MM.1S (cell line): ENCODE measurements around the gene TTC22.

ENCODE experiments used
- DNase-seq: peaks from one replicate; pipeline ENCODE4 v3.0.0-alpha.2; 2015
- H2AFZ ChIP-seq: fragments of 300-600 bp; sonication (generic); 2 replicates; pipeline ENCODE4 v1.6.0; 2016; ENCODE audit warnings: antibody characterized with exemption, low read length
- H3F3A ChIP-seq: fragments of 300-600 bp; sonication (generic); 2 replicates; pipeline ENCODE4 v1.6.1; 2016; ENCODE audit warnings: mild to moderate bottlenecking, antibody characterized with exemption, low read length, moderate library complexity, mixed read lengths; ENCODE audit not compliant: insufficient read depth
- H3K27ac ChIP-seq: fragments of 300-600 bp; sonication (generic); 2 replicates; pipeline ENCODE4 v1.5.1; 2016; ENCODE audit warnings: mild to moderate bottlenecking, low read length
- H3K27me3 ChIP-seq: fragments of 300-600 bp; sonication (generic); replicated peaks from 2 replicates; pipeline ENCODE4 v1.6.0; 2016; ENCODE audit warnings: low read length; ENCODE audit not compliant: insufficient read depth
- H3K36me3 ChIP-seq: fragments of 300-600 bp; sonication (generic); replicated peaks from 2 replicates; pipeline ENCODE4 v1.6.1; 2016; ENCODE audit warnings: mild to moderate bottlenecking, low read length, mixed read lengths; ENCODE audit not compliant: insufficient read depth
- H3K4me1 ChIP-seq: fragments of 300-600 bp; sonication (generic); 2 replicates; pipeline ENCODE4 v1.6.1; 2016; ENCODE audit warnings: low read length, mixed read lengths
- H3K4me2 ChIP-seq: fragments of 300-600 bp; sonication (generic); 2 replicates; pipeline ENCODE4 v1.6.0; 2016; ENCODE audit warnings: low read depth, low read length
- H3K4me3 ChIP-seq: fragments of 300-600 bp; sonication (generic); 2 replicates; pipeline ENCODE4 v1.5.1; 2016; ENCODE audit warnings: low read length, mixed read lengths
- H3K79me2 ChIP-seq: fragments of 300-600 bp; sonication (generic); 2 replicates; pipeline ENCODE4 v1.6.1; 2016; ENCODE audit warnings: mixed run types, low read length, mixed read lengths
- H3K9ac ChIP-seq: fragments of 300-600 bp; sonication (generic); 2 replicates; pipeline ENCODE4 v1.6.1; 2016; ENCODE audit warnings: low read length, mixed read lengths
- H3K9me2 ChIP-seq: fragments of 300-600 bp; sonication (generic); replicated peaks from 2 replicates; pipeline ENCODE4 v1.6.1; 2016; ENCODE audit warnings: mild to moderate bottlenecking, low read length, mixed read lengths; ENCODE audit not compliant: insufficient read depth
- H3K9me3 ChIP-seq: fragments of 300-600 bp; sonication (generic); replicated peaks from 2 replicates; pipeline ENCODE4 v1.6.1; 2016; ENCODE audit warnings: mild to moderate bottlenecking, low read length, mixed read lengths; ENCODE audit not compliant: insufficient read depth
- H4K20me1 ChIP-seq: fragments of 300-600 bp; sonication (generic); 2 replicates; pipeline ENCODE4 v1.6.1; 2016; ENCODE audit warnings: mild to moderate bottlenecking, low read length, moderate library complexity, mixed read lengths; ENCODE audit not compliant: insufficient read depth
- CTCF ChIP-seq: fragments of 300-600 bp; sonication (generic); IDR thresholded peaks from 2 replicates; pipeline ENCODE4 v1.5.1; 2016; ENCODE audit warnings: antibody characterized with exemption, low read length, mixed read lengths
- EZH2 ChIP-seq: fragments of 300-600 bp; sonication (generic); optimal IDR thresholded peaks from 2 replicates; pipeline ENCODE3; 2017; ENCODE audit warnings: low read depth, mild to moderate bottlenecking, antibody characterized with exemption, low read length, mixed read lengths
- EZH2phosphoT487 ChIP-seq: fragments of 300-600 bp; sonication (generic); IDR thresholded peaks from 2 replicates; pipeline ENCODE4 v1.6.1; 2018; ENCODE audit warnings: antibody characterized with exemption, low read length

The TTC22 gene

GRCh38 chr1:54754486-54755285, 46.4 kb downstream of the TTC22 start:
- Histone ChIP-seq H3K27ac (no peak overlapping the region), H3K27me3 (no peaks in the 10 kb centered on the region), H3K36me3 (no peaks in the 10 kb centered on the region), H3K4me3 (no peak overlapping the region), H3F3A (no peaks in the 10 kb centered on the region), H3K9ac (no peak overlapping the region), H3K4me2 (no peak overlapping the region), H2AFZ (no peak overlapping the region), H3K79me2 (no peaks in the 10 kb centered on the region), H3K9me2 (no peaks in the 10 kb centered on the region), H4K20me1 (no peaks in the 10 kb centered on the region), H3K9me3 (no peaks in the 10 kb centered on the region), H3K4me1 (no peaks in the 10 kb centered on the region)
- no peak for TF ChIP-seq EZH2
- no peak for TF ChIP-seq CTCF
- no peak for TF ChIP-seq EZH2phosphoT487
- DNase-seq, result no peak

- Histone ChIP-seq H3K9ac (no peak overlapping the region), H3F3A (no peaks in the 10 kb centered on the region), H3K4me2 (no peak overlapping the region), H3K4me1 (no peaks in the 10 kb centered on the region), H3K9me3 (no peaks in the 10 kb centered on the region), H3K79me2 (no peaks in the 10 kb centered on the region), H3K27me3 (no peaks in the 10 kb centered on the region), H3K4me3 (no peak overlapping the region), H3K27ac (no peak overlapping the region), H2AFZ (no peak overlapping the region), H3K9me2 (no peaks in the 10 kb centered on the region), H4K20me1 (no peaks in the 10 kb centered on the region), H3K36me3 (no peaks in the 10 kb centered on the region)
- DNase-seq, result no peak
- TF ChIP-seq EZH2 (no peak), EZH2phosphoT487 (no peak), CTCF (no peak)
Measured at GRCh38 chr1:54754045-54754444, 47.1 kb downstream of the TTC22 start.

GRCh38 chr1:54751426-54751825, 49.7 kb downstream of the TTC22 start:
- Histone ChIP-seq H3K27me3 (no peaks in the 10 kb centered on the region), H2AFZ (no peak overlapping the region), H3K27ac (no peak overlapping the region), H4K20me1 (no peaks in the 10 kb centered on the region), H3K9me3 (no peaks in the 10 kb centered on the region), H3K4me1 (no peaks in the 10 kb centered on the region), H3K9ac (no peak overlapping the region), H3K79me2 (no peaks in the 10 kb centered on the region), H3F3A (no peaks in the 10 kb centered on the region), H3K9me2 (no peaks in the 10 kb centered on the region), H3K4me2 (no peak overlapping the region), H3K36me3 (no peaks in the 10 kb centered on the region), H3K4me3 (no peak overlapping the region)
- no peak for DNase-seq
- TF ChIP-seq EZH2phosphoT487 (no peak), EZH2 (no peak), CTCF (no peak)
